H1 (cell line): ENCODE results near the gene MAFB. TPM values are rescaled to one million over a fixed set of nuclear protein-coding genes. Genes with fewer than 3 reads are reported as not detected.

Experiments
- JUND ChIP-seq: IDR thresholded peaks from 2 replicates; pipeline ENCODE4 v1.6.1; 2011; ENCODE audit warnings: mild to moderate bottlenecking, improper control_type of control experiment, low read length
- polyA plus RNA-seq, 7 experiments: library from polyadenylated mRNA; depleted of rRNA in 3 of 7; stranded (reverse) in 5 of 7; unstranded in 2 of 7; fragments of >200 nt in 5 of 7; fragments of 200-250 nt in 2 of 7; gene quantifications; 1 replicate in 5 of 7; 2 replicates in 1 of 7; 4 replicates in 1 of 7; pipeline versions ENCODE4 v1.2.1 to v1.2.3, GENCODE V29; 2011 to 2013; ENCODE audit warnings: missing spikeins in 2 of 7, mixed read lengths in 2 of 7
- total RNA-seq: library from RNA; stranded (reverse); fragmentation: NEBNext Ultra II Directional; extraction: Animal tissue kit (Norgen Biotek cat#: 25700); gene quantifications from 2 replicates; pipeline ENCODE4 v1.2.1, GENCODE V29; 2021

Gene MAFB
- total and polyA plus RNA-seq, 2 of the 8 experiments (the other 6 are each of a cell fraction or from before 2014, with no cell fraction given) = 0.83 to 1.8 TPM

DNA sequence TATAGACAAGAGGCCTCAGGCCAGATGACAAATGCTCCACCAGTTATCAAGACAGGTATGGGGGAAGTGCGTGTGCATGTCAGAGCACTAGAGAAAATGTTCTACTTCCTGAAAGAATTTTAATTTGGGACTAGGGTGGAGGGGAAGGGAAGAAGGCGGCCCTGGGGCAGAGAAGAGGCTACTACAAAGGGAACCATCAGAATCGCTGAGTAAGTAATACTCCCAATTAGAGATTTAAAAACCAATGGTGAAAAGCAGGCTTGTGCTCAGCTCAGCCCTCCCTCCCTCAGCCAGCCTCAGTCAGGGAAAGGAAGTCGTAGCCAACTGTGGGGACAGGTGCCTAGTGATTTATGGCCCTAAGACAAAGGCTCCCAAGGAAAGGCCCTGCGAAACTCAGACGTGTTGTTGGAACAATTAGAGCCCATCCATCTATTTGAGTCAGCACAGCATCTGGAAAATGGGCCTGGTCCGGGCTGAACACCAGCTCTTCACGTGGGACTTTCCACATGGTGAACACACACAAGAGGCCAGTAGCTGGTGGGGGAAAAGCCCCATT lies 15.0 kb upstream of the MAFB start (continued):
- TF ChIP-seq JUND = no peak
- TF ChIP-seq, all 59 proteins: peak for 0
